Measurements from ENCODE around the gene SP110. TPM values are rescaled to one million over a fixed set of nuclear protein-coding genes. Genes with fewer than 3 reads are reported as not detected.
A peak's percentile ranks its signal among the peaks of the same experiment; 100 is the strongest.
"Not testable (repeated sequence)": the region's sequence is repeated elsewhere in the genome, so short reads cannot be mapped to it uniquely, and the experiment has no call there.

Gene SP110
- total RNA-seq, 3 donors from 2014 or later, result 17.4 to 23.0 (median 22.9) TPM

GRCh38 chr2:230224458-230224857 lies 4.7 kb upstream of the SP110 start:
- H3K9me3 ChIP-seq, result no peaks in the 10 kb centered on the region
- no peaks in the 10 kb centered on the region for H3K4me1 ChIP-seq (ENCODE audit: low read depth)
- no peak overlapping the region for H3K4me3 ChIP-seq
- no peak for DNase-seq
- no peaks in the 10 kb centered on the region for H3K36me3 ChIP-seq (ENCODE audit: low read depth)
- intact Hi-C loops (cut with DNase I, micrococcal nuclease), result no loop called here
- no peak for ATAC-seq
- TF ChIP-seq, protein P1, sequence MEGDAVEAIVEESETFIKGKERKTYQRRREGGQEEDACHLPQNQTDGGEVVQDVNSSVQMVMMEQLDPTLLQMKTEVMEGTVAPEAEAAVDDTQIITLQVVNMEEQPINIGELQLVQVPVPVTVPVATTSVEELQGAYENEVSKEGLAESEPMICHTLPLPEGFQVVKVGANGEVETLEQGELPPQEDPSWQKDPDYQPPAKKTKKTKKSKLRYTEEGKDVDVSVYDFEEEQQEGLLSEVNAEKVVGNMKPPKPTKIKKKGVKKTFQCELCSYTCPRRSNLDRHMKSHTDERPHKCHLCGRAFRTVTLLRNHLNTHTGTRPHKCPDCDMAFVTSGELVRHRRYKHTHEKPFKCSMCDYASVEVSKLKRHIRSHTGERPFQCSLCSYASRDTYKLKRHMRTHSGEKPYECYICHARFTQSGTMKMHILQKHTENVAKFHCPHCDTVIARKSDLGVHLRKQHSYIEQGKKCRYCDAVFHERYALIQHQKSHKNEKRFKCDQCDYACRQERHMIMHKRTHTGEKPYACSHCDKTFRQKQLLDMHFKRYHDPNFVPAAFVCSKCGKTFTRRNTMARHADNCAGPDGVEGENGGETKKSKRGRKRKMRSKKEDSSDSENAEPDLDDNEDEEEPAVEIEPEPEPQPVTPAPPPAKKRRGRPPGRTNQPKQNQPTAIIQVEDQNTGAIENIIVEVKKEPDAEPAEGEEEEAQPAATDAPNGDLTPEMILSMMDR (IDR thresholded peaks at IDR 0.05), result no peak

- ATAC-seq; DNase-seq; intact Hi-C loops (cut with DNase I, micrococcal nuclease); H3K4me3 ChIP-seq; H3K36me3 ChIP-seq (ENCODE audit: low read depth); H3K9me3 ChIP-seq: not testable (repeated sequence)
- H3K4me1 ChIP-seq (ENCODE audit: low read depth), result peaks cover 11% of the 10 kb centered on the region
Observed at GRCh38 chr2:230222829-230223228, 3.0 kb upstream of the SP110 start.

DNA sequence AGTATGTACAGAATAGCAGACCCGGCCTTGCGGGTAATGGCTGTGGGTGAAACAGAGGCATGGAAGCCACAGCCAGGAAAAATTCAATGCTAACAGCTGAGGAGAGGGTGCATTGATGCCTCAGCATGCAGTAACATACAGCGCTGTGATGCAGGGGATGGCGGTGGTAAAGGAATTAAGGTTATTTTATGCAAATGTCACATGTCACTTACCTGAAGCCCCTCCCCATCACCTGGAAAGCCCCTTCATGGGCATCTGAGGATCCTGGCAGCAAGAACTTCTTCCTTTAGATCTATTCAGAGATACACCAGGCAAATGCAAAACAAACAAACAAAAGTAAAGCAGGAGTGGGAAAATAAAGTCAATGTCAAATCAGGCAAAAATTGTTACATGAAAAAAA lies 1.7 kb upstream of the SP110 start:
- DNase-seq, result no peak
- no peak for ATAC-seq
- TF ChIP-seq, protein P1 (IDR thresholded peaks at IDR 0.05), result no peak
- Histone ChIP-seq H3K4me3 (no peak overlapping the region), H3K36me3 (ENCODE audit: low read depth) (no peaks in the 10 kb centered on the region), H3K4me1 (ENCODE audit: low read depth) (peaks cover 11% of the 10 kb centered on the region), H3K9me3 (no peaks in the 10 kb centered on the region)
- intact Hi-C loops (cut with DNase I, micrococcal nuclease), result no loop called here

DNA sequence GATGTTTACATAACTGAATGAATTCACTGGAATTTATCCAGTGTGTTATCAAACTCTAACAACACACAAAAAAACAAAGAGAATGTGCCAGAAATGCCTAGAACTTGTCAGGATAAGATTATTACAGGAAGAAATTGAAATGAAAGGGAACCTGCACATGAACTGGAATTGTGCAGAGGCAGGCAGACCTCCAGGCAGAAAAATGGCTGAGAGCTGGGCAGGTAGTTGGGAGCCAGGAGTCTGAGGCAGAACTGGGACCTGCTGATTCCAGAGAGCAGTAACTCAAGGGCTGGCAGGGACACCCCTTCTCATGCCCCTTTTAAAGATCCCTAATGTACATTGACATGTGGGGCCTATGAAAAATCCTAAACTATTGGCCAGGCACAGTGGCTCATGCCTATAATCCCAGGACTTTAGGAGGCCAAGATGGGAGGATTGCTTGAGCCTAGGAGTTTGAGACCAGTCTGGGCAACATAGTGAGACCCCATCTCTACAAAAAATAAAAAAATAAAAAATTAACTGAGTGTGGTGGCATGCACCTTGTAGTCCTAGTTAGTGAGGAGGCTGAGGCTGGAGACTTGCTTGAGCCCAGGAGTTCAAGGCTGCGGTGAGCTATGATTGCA lies 674 bp upstream of the SP110 start:
- Histone ChIP-seq H3K4me1 (ENCODE audit: low read depth) (peaks cover 11% of the 10 kb centered on the region), H3K4me3 (no peak overlapping the region), H3K36me3 (ENCODE audit: low read depth) (no peaks in the 10 kb centered on the region), H3K9me3 (no peaks in the 10 kb centered on the region)
- TF ChIP-seq, protein P1 (IDR thresholded peaks at IDR 0.05), result no peak
- no peak for ATAC-seq
- no peak for DNase-seq
- intact Hi-C loops (cut with DNase I, micrococcal nuclease), result no loop called here

GRCh38 chr2:230218421-230218820 lies 1.4 kb downstream of the SP110 start:
- intact Hi-C loops (cut with DNase I, micrococcal nuclease), result no loop called here
- peak; percentile 47 for ATAC-seq
- H3K36me3 ChIP-seq (ENCODE audit: low read depth), result no peaks in the 10 kb centered on the region
- TF ChIP-seq, protein P1 (IDR thresholded peaks at IDR 0.05), result no peak
- H3K4me1 ChIP-seq (ENCODE audit: low read depth), result peaks cover 11% of the 10 kb centered on the region
- DNase-seq, result no peak
- H3K9me3 ChIP-seq, result no peaks in the 10 kb centered on the region
- H3K4me3 ChIP-seq, result no peak overlapping the region

DNA sequence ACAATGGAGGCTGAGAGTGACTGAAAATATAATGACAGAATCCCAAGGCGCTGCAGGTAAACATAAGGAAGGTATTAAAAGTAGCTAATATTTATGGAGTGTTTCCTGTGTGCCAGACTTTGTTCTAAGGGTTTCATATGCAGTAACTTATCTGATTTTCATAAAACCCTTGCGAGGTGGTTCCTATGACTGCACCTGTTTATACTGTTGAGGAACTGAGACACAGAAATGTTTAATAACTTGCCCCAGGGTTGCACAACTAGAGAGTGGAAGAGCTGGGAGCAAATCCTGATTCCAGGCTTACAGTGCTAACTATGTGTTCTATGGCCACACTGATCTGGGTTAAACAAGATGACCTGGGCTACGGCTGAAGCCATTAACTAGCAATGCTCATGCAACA lies 2.4 kb downstream of the SP110 start:
- TF ChIP-seq, protein P1 (IDR thresholded peaks at IDR 0.05), result no peak
- DNase-seq (no peak), ATAC-seq (no peak)
- peaks cover 11% of the 10 kb centered on the region for H3K4me1 ChIP-seq (ENCODE audit: low read depth)
- H3K4me3 ChIP-seq, result no peak overlapping the region
- no peaks in the 10 kb centered on the region for H3K36me3 ChIP-seq (ENCODE audit: low read depth)
- intact Hi-C loops (cut with DNase I, micrococcal nuclease), result no loop called here
- no peaks in the 10 kb centered on the region for H3K9me3 ChIP-seq
